HepG2 (cell line): ENCODE results near the gene SEMA4A. TPM values are rescaled to one million over a fixed set of nuclear protein-coding genes. Genes with fewer than 3 reads are reported as not detected.

ENCODE experiments used
- AHDC1 ChIP-seq: sonication (generic); formaldehyde crosslinking; IDR thresholded peaks from 2 replicates; pipeline ENCODE4 v1.5.1; 2020; ENCODE audit warnings: mild to moderate bottlenecking, missing genetic modification reagents, borderline replicate concordance
- CBX1 ChIP-seq: IDR thresholded peaks from one replicate; pipeline ENCODE4 v1.6.1; 2016; ENCODE audit warnings: antibody characterized with exemption, low read depth
- FOXA3 ChIP-seq: IDR thresholded peaks from 2 replicates; pipeline ENCODE4 v1.6.1; 2016; ENCODE audit warnings: missing genetic modification reagents, missing compliant biosample characterization
- GZF1 ChIP-seq: sonication (generic); formaldehyde crosslinking; IDR thresholded peaks from 2 replicates; pipeline ENCODE4 v1.5.1; 2020; ENCODE audit warnings: mild to moderate bottlenecking, missing genetic modification reagents
- LCORL ChIP-seq, 2 experiments: fragments of 450-650 bp in 1 of 2; sonication (generic) in 1 of 2; formaldehyde crosslinking in 1 of 2; IDR thresholded peaks; 2 replicates each; pipeline versions ENCODE4 v1.5.0 to v1.6.1; 2017 to 2020; ENCODE audit warnings: antibody characterized with exemption in 1 of 2, missing genetic modification reagents in 1 of 2
- NCOA2 ChIP-seq: sonication (generic); formaldehyde crosslinking; IDR thresholded peaks from 2 replicates; pipeline ENCODE4 v1.8.0; 2022; ENCODE audit warnings: inconsistent platforms
- RFXANK ChIP-seq: IDR thresholded peaks from 2 replicates; pipeline ENCODE4 v1.6.1; 2016
- U2AF1 ChIP-seq: fragments of 200-400 bp; formaldehyde crosslinking; optimal IDR thresholded peaks from 2 replicates; pipeline ENCODE3; 2017; ENCODE audit warnings: mild to moderate bottlenecking, low read depth, low read length
- XBP1 ChIP-seq: sonication (generic); formaldehyde crosslinking; IDR thresholded peaks from 2 replicates; pipeline ENCODE4 v1.5.0; 2020; ENCODE audit warnings: missing genetic modification reagents
- ZBTB26 ChIP-seq: IDR thresholded peaks from 2 replicates; pipeline ENCODE4 v1.6.1; 2016; ENCODE audit warnings: missing compliant biosample characterization, missing genetic modification reagents, borderline replicate concordance
- ZNF501 ChIP-seq: sonication (generic); formaldehyde crosslinking; IDR thresholded peaks from 2 replicates; pipeline ENCODE4 v1.5.1; 2020; ENCODE audit warnings: mild to moderate bottlenecking, moderate library complexity, missing genetic modification reagents
- ZSCAN12 ChIP-seq: sonication (generic); formaldehyde crosslinking; IDR thresholded peaks from 2 replicates; pipeline ENCODE4 v1.9.0; 2021; ENCODE audit warnings: mild to moderate bottlenecking, missing genetic modification reagents
- polyA plus RNA-seq, 8 experiments: library from polyadenylated mRNA; depleted of rRNA in 3 of 8; stranded (reverse) in 7 of 8; unstranded in 1 of 8; fragments of >200 nt; fragmentation: Illumina TruSeq in 4 of 8; extraction: Trizol in 4 of 8; gene quantifications; 2 replicates each; pipeline versions ENCODE4 v1.2.1 to v1.2.3, GENCODE V29; 2011 to 2016; ENCODE audit warnings: low read depth in 4 of 8, missing spikeins in 1 of 8, mixed read lengths in 1 of 8; ENCODE audit not compliant: insufficient read depth in 1 of 8
- total RNA-seq, 5 experiments: library from RNA; depleted of rRNA; stranded (reverse); fragments of >200 nt; fragmentation: Illumina TruSeq; extraction: Trizol; gene quantifications; 2 replicates each; pipeline ENCODE4 v1.2.3, GENCODE V29; 2016; ENCODE audit warnings: low read depth in 1 of 5
- TF ChIP-seq, protein P1 (sequence below): IDR thresholded peaks from 2 replicates; pipeline ENCODE4 v1.6.1; 2016; ENCODE audit warnings: mild to moderate bottlenecking
- TF ChIP-seq, protein P2 (sequence below): sonication (generic); formaldehyde crosslinking; IDR thresholded peaks from 2 replicates; pipeline ENCODE4 v1.8.0; 2022; ENCODE audit warnings: mild to moderate bottlenecking, missing genetic modification reagents, moderate library complexity
- TF ChIP-seq, protein P3 (sequence below): sonication (generic); formaldehyde crosslinking; IDR thresholded peaks from 2 replicates; pipeline ENCODE4 v1.8.0; 2022; ENCODE audit warnings: low read depth, missing genetic modification reagents
- TF ChIP-seq, protein P4 (sequence below): sonication (generic); formaldehyde crosslinking; IDR thresholded peaks from 2 replicates; pipeline ENCODE4 v1.9.0; 2021; ENCODE audit warnings: missing genetic modification reagents, borderline replicate concordance

The SEMA4A gene
- total and polyA plus RNA-seq, 2 of the 13 experiments (the other 11 are each of a cell fraction or from before 2014, with no cell fraction given): 0.09 to 0.20 TPM

GRCh38 chr1:156129687-156130577 is 23.5 kb upstream of the SEMA4A start (continued):
- TF ChIP-seq AHDC1 (CRISPR knock-in tag) (no peak; the same call in 1 of the 2 replicates), ZBTB26 (CRISPR knock-in tag) (peak; percentile 30; the same call in 1 of the 2 replicates), XBP1 (CRISPR knock-in tag) (no peak), ZNF501 (CRISPR knock-in tag) (0 out of 2 replicates have a peak, but pooled peaks have one; percentile 54), FOXA3 (peak; percentile 73), GZF1 (CRISPR knock-in tag) (no peak), ZSCAN12 (CRISPR knock-in tag) (no peak), LCORL (IDR thresholded peaks at IDR 0.05) (peak; percentile 70; the same call in 1 of the 2 replicates), LCORL (CRISPR knock-in tag; IDR thresholded peaks at IDR 0.05) (peak; percentile 98), CBX1 (no peak), NCOA2 (CRISPR knock-in tag) (peak; percentile 94), RFXANK (no peak), U2AF1 (no peak)
- TF ChIP-seq, protein P1, sequence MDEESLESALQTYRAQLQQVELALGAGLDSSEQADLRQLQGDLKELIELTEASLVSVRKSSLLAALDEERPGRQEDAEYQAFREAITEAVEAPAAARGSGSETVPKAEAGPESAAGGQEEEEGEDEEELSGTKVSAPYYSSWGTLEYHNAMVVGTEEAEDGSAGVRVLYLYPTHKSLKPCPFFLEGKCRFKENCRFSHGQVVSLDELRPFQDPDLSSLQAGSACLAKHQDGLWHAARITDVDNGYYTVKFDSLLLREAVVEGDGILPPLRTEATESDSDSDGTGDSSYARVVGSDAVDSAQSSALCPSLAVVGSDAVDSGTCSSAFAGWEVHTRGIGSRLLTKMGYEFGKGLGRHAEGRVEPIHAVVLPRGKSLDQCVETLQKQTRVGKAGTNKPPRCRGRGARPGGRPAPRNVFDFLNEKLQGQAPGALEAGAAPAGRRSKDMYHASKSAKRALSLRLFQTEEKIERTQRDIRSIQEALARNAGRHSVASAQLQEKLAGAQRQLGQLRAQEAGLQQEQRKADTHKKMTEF (CRISPR knock-in tag): peak; percentile 91
- TF ChIP-seq, protein P2, sequence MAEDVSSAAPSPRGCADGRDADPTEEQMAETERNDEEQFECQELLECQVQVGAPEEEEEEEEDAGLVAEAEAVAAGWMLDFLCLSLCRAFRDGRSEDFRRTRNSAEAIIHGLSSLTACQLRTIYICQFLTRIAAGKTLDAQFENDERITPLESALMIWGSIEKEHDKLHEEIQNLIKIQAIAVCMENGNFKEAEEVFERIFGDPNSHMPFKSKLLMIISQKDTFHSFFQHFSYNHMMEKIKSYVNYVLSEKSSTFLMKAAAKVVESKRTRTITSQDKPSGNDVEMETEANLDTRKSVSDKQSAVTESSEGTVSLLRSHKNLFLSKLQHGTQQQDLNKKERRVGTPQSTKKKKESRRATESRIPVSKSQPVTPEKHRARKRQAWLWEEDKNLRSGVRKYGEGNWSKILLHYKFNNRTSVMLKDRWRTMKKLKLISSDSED (CRISPR knock-in tag): no peak
- TF ChIP-seq, protein P3, sequence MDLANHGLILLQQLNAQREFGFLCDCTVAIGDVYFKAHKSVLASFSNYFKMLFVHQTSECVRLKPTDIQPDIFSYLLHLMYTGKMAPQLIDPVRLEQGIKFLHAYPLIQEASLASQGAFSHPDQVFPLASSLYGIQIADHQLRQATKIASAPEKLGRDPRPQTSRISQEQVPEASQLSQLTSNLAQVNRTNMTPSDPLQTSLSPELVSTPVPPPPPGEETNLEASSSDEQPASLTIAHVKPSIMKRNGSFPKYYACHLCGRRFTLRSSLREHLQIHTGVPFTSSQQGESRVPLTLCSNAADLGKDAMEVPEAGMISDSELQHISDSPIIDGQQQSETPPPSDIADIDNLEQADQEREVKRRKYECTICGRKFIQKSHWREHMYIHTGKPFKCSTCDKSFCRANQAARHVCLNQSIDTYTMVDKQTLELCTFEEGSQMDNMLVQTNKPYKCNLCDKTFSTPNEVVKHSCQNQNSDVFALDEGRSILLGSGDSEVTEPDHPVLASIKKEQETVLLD (CRISPR knock-in tag): no peak
- TF ChIP-seq, protein P4, sequence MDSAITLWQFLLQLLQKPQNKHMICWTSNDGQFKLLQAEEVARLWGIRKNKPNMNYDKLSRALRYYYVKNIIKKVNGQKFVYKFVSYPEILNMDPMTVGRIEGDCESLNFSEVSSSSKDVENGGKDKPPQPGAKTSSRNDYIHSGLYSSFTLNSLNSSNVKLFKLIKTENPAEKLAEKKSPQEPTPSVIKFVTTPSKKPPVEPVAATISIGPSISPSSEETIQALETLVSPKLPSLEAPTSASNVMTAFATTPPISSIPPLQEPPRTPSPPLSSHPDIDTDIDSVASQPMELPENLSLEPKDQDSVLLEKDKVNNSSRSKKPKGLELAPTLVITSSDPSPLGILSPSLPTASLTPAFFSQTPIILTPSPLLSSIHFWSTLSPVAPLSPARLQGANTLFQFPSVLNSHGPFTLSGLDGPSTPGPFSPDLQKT (CRISPR knock-in tag): no peak
